Nephron progenitor cell (in vitro differentiated cells): ENCODE results near the gene MECR.
A peak's percentile ranks its signal among the peaks of the same experiment; 100 is the strongest.

ENCODE experiments used
- DNase-seq: peaks from one replicate; pipeline ENCODE4 v3.0.0; 2021
- H3K27ac Mint-ChIP-seq: 2 replicates; pipeline ENCODE4 v1.8.0; 2021; ENCODE audit warnings: mild to moderate bottlenecking, moderate library complexity, mixed read lengths
- H3K27me3 Mint-ChIP-seq: 2 replicates; pipeline ENCODE4 v1.8.0; 2021; ENCODE audit warnings: mild to moderate bottlenecking, low read depth, mixed read lengths; ENCODE audit not compliant: poor library complexity
- H3K36me3 Mint-ChIP-seq: 2 replicates; pipeline ENCODE4 v1.8.0; 2021; ENCODE audit warnings: low read depth, mixed read lengths
- H3K4me1 Mint-ChIP-seq: 2 replicates; pipeline ENCODE4 v1.8.0; 2021; ENCODE audit warnings: mixed read lengths
- H3K4me3 Mint-ChIP-seq: 2 replicates; pipeline ENCODE4 v1.8.0; 2021; ENCODE audit warnings: mild to moderate bottlenecking, moderate library complexity, mixed read lengths
- H3K9me3 Mint-ChIP-seq: 2 replicates; pipeline ENCODE4 v1.8.0; 2021; ENCODE audit warnings: mild to moderate bottlenecking, moderate library complexity, mixed read lengths
- CTCF ChIP-seq: fragments of 200-600 bp; sonication (generic); IDR thresholded peaks from 2 replicates; pipeline ENCODE4 v1.5.0; 2021; ENCODE audit warnings: antibody characterized with exemption

The MECR gene

DNA sequence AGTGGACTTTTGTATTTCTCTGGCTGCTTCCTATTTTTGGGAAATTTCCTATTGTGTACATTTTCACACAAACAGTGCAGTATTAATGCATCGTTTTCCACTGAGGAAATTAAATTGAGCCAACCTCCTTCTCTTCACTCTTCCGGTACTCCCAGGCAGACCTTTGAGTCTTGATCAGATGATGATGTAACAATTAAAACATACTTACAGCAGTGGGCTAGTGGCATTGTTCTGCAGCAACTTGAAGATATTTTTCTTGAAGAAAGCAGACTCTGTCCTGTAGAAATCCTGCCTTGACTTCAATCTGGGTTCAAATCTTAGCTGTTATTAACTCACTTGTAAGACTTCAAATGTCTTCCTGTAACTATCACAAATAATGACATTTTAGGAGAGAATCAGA lies 88.0 kb downstream of the MECR start:
- peaks cover 51% of the 10 kb centered on the region for H3K36me3 Mint-ChIP-seq
- DNase-seq = no peak
- H3K9me3 Mint-ChIP-seq = peaks cover 4% of the 10 kb centered on the region
- H3K27ac Mint-ChIP-seq = peak overlapping the region; percentile 27
- no peak for TF ChIP-seq CTCF
- no peaks in the 10 kb centered on the region for H3K4me1 Mint-ChIP-seq
- no peak overlapping the region for H3K4me3 Mint-ChIP-seq
- H3K27me3 Mint-ChIP-seq = no peaks in the 10 kb centered on the region
